Measurements from ENCODE around the gene THSD4. TPM values are rescaled to one million over a fixed set of nuclear protein-coding genes. Genes with fewer than 3 reads are reported as not detected.

The THSD4 gene
- polyA plus RNA-seq, 2 of the 4 experiments (the other 2 are of a cell fraction): 15.8 to 40.7 TPM

GRCh38 chr15:71628988-71629770 is 513.9 kb downstream of the THSD4 start:
- no peak overlapping the region for H3K4me2 ChIP-seq
- no peaks in the 10 kb centered on the region for H3K4me1 ChIP-seq
- ChIA-PET CTCF (interaction anchor here (0.9 to 2.3 kb wide), 2 partner anchors 9 to 54 kb away, joined by 3 to 6 read pairs; no protein-coding TSS in a partner anchor), POLR2A (no interaction called here)
- no peak overlapping the region for H3K27ac ChIP-seq
- no peak for DNase-seq (ENCODE audit: low read depth in 1 of 2, low spot score in 1 of 2)
- FAIRE-seq: no peak
- no peak; a peak in 1 of 6 replicates for ATAC-seq
- TF ChIP-seq CEBPB (IDR thresholded peaks at IDR 0.05): no peak
- no peak for TF ChIP-seq HOXA7 (CRISPR knock-in tag; IDR thresholded peaks at IDR 0.05)
- no peak for TF ChIP-seq CBX8 (IDR thresholded peaks at IDR 0.05)
- TF ChIP-seq EHF (CRISPR knock-in tag; IDR thresholded peaks at IDR 0.05): no peak
- no peak for TF ChIP-seq HES2 (IDR thresholded peaks at IDR 0.05)
- no peak for TF ChIP-seq E2F6 (IDR thresholded peaks at IDR 0.05; ENCODE audit: borderline replicate concordance, low read depth)
- TF ChIP-seq HOXB13 (CRISPR knock-in tag; IDR thresholded peaks at IDR 0.05; ENCODE audit: low read depth): no peak
- no peak for TF ChIP-seq EHMT2 (IDR thresholded peaks at IDR 0.05; ENCODE audit: low read depth)
- no peak for TF ChIP-seq ZFP36 (IDR thresholded peaks at IDR 0.05; ENCODE audit: borderline replicate concordance, partially characterized antibody)
- no peak for TF ChIP-seq SMC3 (IDR thresholded peaks at IDR 0.05)
- H3K4me3 ChIP-seq: no peak overlapping the region
- no peaks in the 10 kb centered on the region for H3K9me3 ChIP-seq
- 78% methylated on average over 11 of the region's 11 CpGs for WGBS (ENCODE audit: missing lambda C conversion rate)

GRCh38 chr15:71629781-71630474 is 514.7 kb downstream of the THSD4 start:
- 71% methylated on average over 9 of the region's 9 CpGs for WGBS (ENCODE audit: missing lambda C conversion rate)
- Histone ChIP-seq H3K4me2 (no peak overlapping the region), H3K4me1 (no peaks in the 10 kb centered on the region), H3K9me3 (no peaks in the 10 kb centered on the region), H3K4me3 (no peak overlapping the region), H3K27ac (no peak overlapping the region)
- no peak for TF ChIP-seq EHMT2 (IDR thresholded peaks at IDR 0.05; ENCODE audit: low read depth)
- TF ChIP-seq CTCF (IDR thresholded peaks at IDR 0.05): no peak
- TF ChIP-seq BHLHE40 (IDR thresholded peaks at IDR 0.05; ENCODE audit: low read depth, low read length): no peak
- DNase-seq (ENCODE audit: low read depth in 1 of 2, low spot score in 1 of 2) (no peak), FAIRE-seq (no peak), ATAC-seq (no peak)
- ChIA-PET POLR2A (no interaction called here), CTCF (interaction anchor here (0.6 to 2.3 kb wide), 3 partner anchors 9 to 243 kb away, joined by 3 to 6 read pairs (median 3); no protein-coding TSS in a partner anchor)

DNA sequence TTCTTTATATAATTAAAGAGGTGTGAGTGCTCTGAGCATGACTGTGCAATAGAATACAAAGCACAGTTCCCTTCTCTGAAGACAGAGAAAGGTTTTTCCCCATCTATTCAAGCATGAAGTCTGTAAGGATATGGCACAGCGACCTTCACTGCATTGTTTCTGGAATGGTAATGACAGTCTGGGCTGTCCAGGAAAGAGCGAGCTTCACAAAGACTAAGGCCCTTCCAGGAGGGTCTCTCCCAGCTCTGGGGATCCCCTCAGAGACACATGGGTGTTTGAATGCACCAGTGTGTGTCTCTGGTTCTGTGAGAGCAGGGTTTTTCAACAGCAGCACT is 515.2 kb downstream of the THSD4 start:
- DNase-seq (ENCODE audit: low read depth in 1 of 2, low spot score in 1 of 2) (no peak), ATAC-seq (no peak), FAIRE-seq (no peak)
- Histone ChIP-seq H3K27ac (no peak overlapping the region), H3K4me1 (no peaks in the 10 kb centered on the region), H3K4me2 (no peak overlapping the region), H3K4me3 (no peak overlapping the region), H3K9me3 (no peaks in the 10 kb centered on the region)
- TF ChIP-seq NPAS2 (CRISPR knock-in tag; IDR thresholded peaks at IDR 0.05; ENCODE audit: borderline replicate concordance) (no peak), RCOR1 (IDR thresholded peaks at IDR 0.05; ENCODE audit: low read depth, low read length) (no peak), TFCP2L1 (CRISPR knock-in tag; IDR thresholded peaks at IDR 0.05) (no peak), ATOH8 (CRISPR knock-in tag; IDR thresholded peaks at IDR 0.05; ENCODE audit: low read depth) (no peak), FOSL2 (IDR thresholded peaks at IDR 0.05) (no peak), FOSL2 (CRISPR knock-in tag; IDR thresholded peaks at IDR 0.05) (no peak)
- ChIA-PET POLR2A (no interaction called here), CTCF (interaction anchor here (0.6 to 2.3 kb wide), 2 partner anchors 56 to 244 kb away, joined by 3 to 6 read pairs; no protein-coding TSS in a partner anchor)
- WGBS (ENCODE audit: missing lambda C conversion rate): 82% methylated on average over 2 of the region's 2 CpGs

Data from A549 (cell line).